ENCODE data around the gene AFF3. TPM values are rescaled to one million over a fixed set of nuclear protein-coding genes. Genes with fewer than 3 reads are reported as not detected.

Gene AFF3
- total RNA-seq, 1 experiment from 2014 or later, result 0.61 TPM

DNA sequence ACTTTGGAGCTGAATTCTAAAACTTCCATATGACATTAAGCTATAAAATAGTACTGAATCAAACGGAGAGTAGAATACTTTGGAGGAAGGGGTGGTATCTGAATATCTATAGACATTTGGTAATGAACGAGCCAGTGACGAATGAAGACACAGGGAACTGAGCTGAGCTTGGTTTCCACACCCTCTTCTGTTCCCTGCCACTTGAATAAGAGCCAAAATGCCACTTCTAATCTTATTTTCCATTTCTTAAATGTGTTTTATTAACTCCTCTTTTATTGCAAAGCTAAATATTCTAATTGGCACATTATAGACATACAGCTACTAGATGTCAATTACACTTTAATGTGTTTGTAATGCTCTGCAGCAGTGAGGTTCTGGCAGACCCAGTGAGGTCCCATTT is 76.1 kb downstream of the AFF3 start:
- DNase-seq (ENCODE audit: low read depth, low spot score), result no peak
- Histone ChIP-seq H3K4me3 (replicated peaks in 1 of 2; ENCODE audit: low read depth in 1 of 2, low read length in 2 of 2) (no peak overlapping the region), H4K20me1 (ENCODE audit: insufficient read depth) (no peaks in the 10 kb centered on the region), H3K79me2 (ENCODE audit: insufficient read depth, low read length) (no peaks in the 10 kb centered on the region), H3K27me3 (ENCODE audit: insufficient read depth, low read length) (peaks cover 56% of the 10 kb centered on the region), H2AFZ (ENCODE audit: low read depth, low read length, poor library complexity, severe bottlenecking) (no peak overlapping the region), H3K9ac (ENCODE audit: low read length) (no peak overlapping the region), H3K36me3 (ENCODE audit: control insufficient read depth in 1 of 2, insufficient read depth in 2 of 2, low read length in 2 of 2) (no peaks in the 10 kb centered on the region), H3K27ac (ENCODE audit: low read depth, low read length) (no peak overlapping the region), H3K4me2 (ENCODE audit: low read length) (no peak overlapping the region), H3K4me1 (ENCODE audit: control insufficient read depth in 1 of 2, insufficient read depth in 2 of 2, low read length in 2 of 2) (no peaks in the 10 kb centered on the region), H3K9me3 (ENCODE audit: control insufficient read depth in 1 of 2, insufficient read depth in 1 of 2, low read depth in 1 of 2, low read length in 2 of 2) (no peaks in the 10 kb centered on the region), H3K9me2 (ENCODE audit: insufficient read depth) (no peaks in the 10 kb centered on the region)
- ATAC-seq, result no peak
- ChIA-PET CTCF (no interaction called here), RAD21 (ENCODE audit: low non-redundant PET in 1 of 2, low total read pairs in 2 of 2, uncharacterized antibody in 2 of 2, unreplicated experiment in 2 of 2) (interaction anchor here in 1 of 2 experiments (0.7 kb wide), 1 partner anchor 11 kb away, joined by 3 read pairs; no protein-coding TSS in a partner anchor), POLR2A (no interaction called here)
- no TSS peak for BruUV-seq (replicated peaks)
- intact Hi-C loops (cut with micrococcal nuclease), result no loop called here
- TF ChIP-seq CBX3 (IDR thresholded peaks at IDR 0.05; ENCODE audit: low read depth), result no peak
- no peak for TF ChIP-seq FOSL1 (IDR thresholded peaks at IDR 0.05; ENCODE audit: low read depth)
- TF ChIP-seq, protein P1, sequence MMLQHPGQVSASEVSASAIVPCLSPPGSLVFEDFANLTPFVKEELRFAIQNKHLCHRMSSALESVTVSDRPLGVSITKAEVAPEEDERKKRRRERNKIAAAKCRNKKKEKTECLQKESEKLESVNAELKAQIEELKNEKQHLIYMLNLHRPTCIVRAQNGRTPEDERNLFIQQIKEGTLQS (IDR thresholded peaks at IDR 0.05), result no peak
- TF ChIP-seq ELF1 (IDR thresholded peaks at IDR 0.05; ENCODE audit: borderline replicate concordance, low read depth), result no peak
- no peak for TF ChIP-seq POLR2AphosphoS5 (IDR thresholded peaks at IDR 0.05; ENCODE audit: low read depth, low read length)
- no peak for TF ChIP-seq YY1 (IDR thresholded peaks at IDR 0.05; ENCODE audit: extremely low read depth, insufficient replicate concordance, low read depth, low read length)
- TF ChIP-seq, protein P2, sequence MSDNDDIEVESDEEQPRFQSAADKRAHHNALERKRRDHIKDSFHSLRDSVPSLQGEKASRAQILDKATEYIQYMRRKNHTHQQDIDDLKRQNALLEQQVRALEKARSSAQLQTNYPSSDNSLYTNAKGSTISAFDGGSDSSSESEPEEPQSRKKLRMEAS (IDR thresholded peaks at IDR 0.05), result no peak
- TF ChIP-seq, protein P3, sequence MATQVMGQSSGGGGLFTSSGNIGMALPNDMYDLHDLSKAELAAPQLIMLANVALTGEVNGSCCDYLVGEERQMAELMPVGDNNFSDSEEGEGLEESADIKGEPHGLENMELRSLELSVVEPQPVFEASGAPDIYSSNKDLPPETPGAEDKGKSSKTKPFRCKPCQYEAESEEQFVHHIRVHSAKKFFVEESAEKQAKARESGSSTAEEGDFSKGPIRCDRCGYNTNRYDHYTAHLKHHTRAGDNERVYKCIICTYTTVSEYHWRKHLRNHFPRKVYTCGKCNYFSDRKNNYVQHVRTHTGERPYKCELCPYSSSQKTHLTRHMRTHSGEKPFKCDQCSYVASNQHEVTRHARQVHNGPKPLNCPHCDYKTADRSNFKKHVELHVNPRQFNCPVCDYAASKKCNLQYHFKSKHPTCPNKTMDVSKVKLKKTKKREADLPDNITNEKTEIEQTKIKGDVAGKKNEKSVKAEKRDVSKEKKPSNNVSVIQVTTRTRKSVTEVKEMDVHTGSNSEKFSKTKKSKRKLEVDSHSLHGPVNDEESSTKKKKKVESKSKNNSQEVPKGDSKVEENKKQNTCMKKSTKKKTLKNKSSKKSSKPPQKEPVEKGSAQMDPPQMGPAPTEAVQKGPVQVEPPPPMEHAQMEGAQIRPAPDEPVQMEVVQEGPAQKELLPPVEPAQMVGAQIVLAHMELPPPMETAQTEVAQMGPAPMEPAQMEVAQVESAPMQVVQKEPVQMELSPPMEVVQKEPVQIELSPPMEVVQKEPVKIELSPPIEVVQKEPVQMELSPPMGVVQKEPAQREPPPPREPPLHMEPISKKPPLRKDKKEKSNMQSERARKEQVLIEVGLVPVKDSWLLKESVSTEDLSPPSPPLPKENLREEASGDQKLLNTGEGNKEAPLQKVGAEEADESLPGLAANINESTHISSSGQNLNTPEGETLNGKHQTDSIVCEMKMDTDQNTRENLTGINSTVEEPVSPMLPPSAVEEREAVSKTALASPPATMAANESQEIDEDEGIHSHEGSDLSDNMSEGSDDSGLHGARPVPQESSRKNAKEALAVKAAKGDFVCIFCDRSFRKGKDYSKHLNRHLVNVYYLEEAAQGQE (IDR thresholded peaks at IDR 0.05; ENCODE audit: low read depth), result no peak
- TF ChIP-seq SIN3A (IDR thresholded peaks at IDR 0.05; ENCODE audit: low read depth), result no peak
- no peak for TF ChIP-seq EZH2 (IDR thresholded peaks at IDR 0.05)

Data from HCT116 (cell line).